Peyer's patch (tissue), 4 donors: Measurements from ENCODE around the gene STX16.

Experiments used
- POLR2A ChIP-seq, 2 donors: fragments of 450-650 bp; IDR thresholded peaks; one replicate each; pipeline ENCODE4 v1.5.1; 2017; ENCODE audit warnings: antibody characterized with exemption in 2 of 2, mild to moderate bottlenecking in 2 of 2, moderate library complexity in 2 of 2
- TF ChIP-seq, protein P1 (sequence below), 6 experiments: fragments of 450-650 bp in 4 of 6; fragments of 200-600 bp in 2 of 6; sonication (generic) in 1 of 6; IDR thresholded peaks; one replicate each; pipeline ENCODE4 v1.5.1; 2017 to 2019; ENCODE audit warnings: antibody characterized with exemption in 6 of 6, mild to moderate bottlenecking in 3 of 6, moderate library complexity in 1 of 6

GRCh38 chr20:58651559-58651945 is 469 bp downstream of the STX16 start:
- TF ChIP-seq, protein P1, sequence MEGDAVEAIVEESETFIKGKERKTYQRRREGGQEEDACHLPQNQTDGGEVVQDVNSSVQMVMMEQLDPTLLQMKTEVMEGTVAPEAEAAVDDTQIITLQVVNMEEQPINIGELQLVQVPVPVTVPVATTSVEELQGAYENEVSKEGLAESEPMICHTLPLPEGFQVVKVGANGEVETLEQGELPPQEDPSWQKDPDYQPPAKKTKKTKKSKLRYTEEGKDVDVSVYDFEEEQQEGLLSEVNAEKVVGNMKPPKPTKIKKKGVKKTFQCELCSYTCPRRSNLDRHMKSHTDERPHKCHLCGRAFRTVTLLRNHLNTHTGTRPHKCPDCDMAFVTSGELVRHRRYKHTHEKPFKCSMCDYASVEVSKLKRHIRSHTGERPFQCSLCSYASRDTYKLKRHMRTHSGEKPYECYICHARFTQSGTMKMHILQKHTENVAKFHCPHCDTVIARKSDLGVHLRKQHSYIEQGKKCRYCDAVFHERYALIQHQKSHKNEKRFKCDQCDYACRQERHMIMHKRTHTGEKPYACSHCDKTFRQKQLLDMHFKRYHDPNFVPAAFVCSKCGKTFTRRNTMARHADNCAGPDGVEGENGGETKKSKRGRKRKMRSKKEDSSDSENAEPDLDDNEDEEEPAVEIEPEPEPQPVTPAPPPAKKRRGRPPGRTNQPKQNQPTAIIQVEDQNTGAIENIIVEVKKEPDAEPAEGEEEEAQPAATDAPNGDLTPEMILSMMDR (IDR thresholded peaks at IDR 0.05), result no peak
- no peak for TF ChIP-seq POLR2A (IDR thresholded peaks at IDR 0.05)
